Bronchial epithelial cell (primary cell): ENCODE data around the gene CACNA1H. TPM values are rescaled to one million over a fixed set of nuclear protein-coding genes. Genes with fewer than 3 reads are reported as not detected.

Experiments
- DNase-seq: peaks from one replicate; pipeline ENCODE4 v3.0.0-alpha.2; 2010; ENCODE audit warnings: low read depth
- FAIRE-seq: peaks from 2 replicates; lab custom pipeline; 2011; peaks lifted over from hg19 to GRCh38; lab: Jason Lieb, UNC
- H3K27me3 ChIP-seq: 2 replicates; pipeline ENCODE4 v1.5.1; 2011; ENCODE audit warnings: low read length; ENCODE audit not compliant: control insufficient read depth, insufficient read depth
- H3K36me3 ChIP-seq: 2 replicates; pipeline ENCODE4 v1.5.1; 2011; ENCODE audit warnings: low read length; ENCODE audit not compliant: control insufficient read depth, insufficient read depth
- H3K4me3 ChIP-seq: 2 replicates; pipeline ENCODE4 v1.5.1; 2011; ENCODE audit warnings: mild to moderate bottlenecking, low read depth, low read length, control low read depth
- total RNA-seq: library from RNA; depleted of rRNA; stranded (reverse); fragments of >200 nt; gene quantifications from 2 replicates; pipeline ENCODE4 v1.2.1, GENCODE V29; 2014
- TF ChIP-seq, protein P1 (sequence below): IDR thresholded peaks from 2 replicates; pipeline ENCODE4 v1.5.1; 2011; ENCODE audit warnings: mild to moderate bottlenecking, moderate library complexity, low read length, control low read depth, inconsistent platforms; ENCODE audit not compliant: insufficient read depth, severe bottlenecking

Gene CACNA1H
- total RNA-seq, 1 donor from 2014 or later: not detected

DNA sequence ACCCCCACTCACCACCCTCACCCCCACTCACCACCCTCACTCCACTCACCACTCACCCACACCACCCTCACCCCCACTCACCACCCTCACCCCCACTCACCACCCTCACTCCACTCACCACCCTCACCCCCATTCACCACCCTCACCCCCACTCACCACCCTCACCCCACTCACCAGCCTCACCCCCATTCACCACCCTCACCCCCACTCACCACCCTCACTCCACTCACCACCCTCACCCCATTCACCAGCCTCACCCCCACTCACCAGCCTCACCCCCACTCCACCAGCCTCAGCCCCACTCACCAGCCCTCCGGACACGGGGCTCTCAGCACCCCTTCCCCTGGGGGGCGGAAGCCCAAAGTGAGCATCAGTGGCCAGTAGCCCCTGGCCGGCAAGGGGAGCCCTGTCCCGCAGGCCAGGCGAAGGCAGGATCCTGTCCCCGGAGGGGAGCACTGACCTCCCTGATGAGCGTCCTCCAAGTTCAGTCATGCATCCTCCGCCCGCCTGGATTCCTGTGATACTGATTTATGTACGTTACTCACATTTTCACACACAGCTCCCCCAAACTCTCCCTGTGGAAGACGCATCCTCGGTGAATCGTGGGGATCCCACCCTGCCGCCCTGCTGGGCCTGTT is 38.9 kb upstream of the CACNA1H start:
- Histone ChIP-seq H3K36me3 (no peaks in the 10 kb centered on the region), H3K4me3 (no peak overlapping the region), H3K27me3 (no peaks in the 10 kb centered on the region)
- DNase-seq (no peak), FAIRE-seq (no peak)
- TF ChIP-seq, protein P1, sequence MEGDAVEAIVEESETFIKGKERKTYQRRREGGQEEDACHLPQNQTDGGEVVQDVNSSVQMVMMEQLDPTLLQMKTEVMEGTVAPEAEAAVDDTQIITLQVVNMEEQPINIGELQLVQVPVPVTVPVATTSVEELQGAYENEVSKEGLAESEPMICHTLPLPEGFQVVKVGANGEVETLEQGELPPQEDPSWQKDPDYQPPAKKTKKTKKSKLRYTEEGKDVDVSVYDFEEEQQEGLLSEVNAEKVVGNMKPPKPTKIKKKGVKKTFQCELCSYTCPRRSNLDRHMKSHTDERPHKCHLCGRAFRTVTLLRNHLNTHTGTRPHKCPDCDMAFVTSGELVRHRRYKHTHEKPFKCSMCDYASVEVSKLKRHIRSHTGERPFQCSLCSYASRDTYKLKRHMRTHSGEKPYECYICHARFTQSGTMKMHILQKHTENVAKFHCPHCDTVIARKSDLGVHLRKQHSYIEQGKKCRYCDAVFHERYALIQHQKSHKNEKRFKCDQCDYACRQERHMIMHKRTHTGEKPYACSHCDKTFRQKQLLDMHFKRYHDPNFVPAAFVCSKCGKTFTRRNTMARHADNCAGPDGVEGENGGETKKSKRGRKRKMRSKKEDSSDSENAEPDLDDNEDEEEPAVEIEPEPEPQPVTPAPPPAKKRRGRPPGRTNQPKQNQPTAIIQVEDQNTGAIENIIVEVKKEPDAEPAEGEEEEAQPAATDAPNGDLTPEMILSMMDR: no peak

DNA sequence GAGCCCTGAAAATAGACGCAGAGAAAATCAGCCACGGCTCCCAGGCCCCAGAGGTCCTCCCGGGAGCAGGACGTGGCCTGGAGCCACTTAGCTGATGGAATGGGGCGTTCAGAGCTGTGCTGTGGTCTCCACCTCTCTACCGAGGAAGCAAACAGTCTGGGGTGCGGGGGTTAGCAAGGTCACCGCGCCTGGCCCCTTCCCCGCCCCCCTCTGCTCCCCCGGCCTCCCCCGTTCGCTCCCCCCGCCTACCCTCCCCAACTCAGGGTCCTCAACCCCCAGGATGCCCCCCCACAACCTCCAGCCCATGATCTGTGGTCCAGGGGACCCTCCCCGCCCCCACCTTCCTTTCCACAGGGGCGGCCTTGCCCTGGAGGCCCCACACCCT is 36.2 kb upstream of the CACNA1H start:
- Histone ChIP-seq H3K36me3 (no peaks in the 10 kb centered on the region), H3K4me3 (no peak overlapping the region), H3K27me3 (no peaks in the 10 kb centered on the region)
- TF ChIP-seq, protein P1: no peak
- no peak for FAIRE-seq
- no peak for DNase-seq

DNA sequence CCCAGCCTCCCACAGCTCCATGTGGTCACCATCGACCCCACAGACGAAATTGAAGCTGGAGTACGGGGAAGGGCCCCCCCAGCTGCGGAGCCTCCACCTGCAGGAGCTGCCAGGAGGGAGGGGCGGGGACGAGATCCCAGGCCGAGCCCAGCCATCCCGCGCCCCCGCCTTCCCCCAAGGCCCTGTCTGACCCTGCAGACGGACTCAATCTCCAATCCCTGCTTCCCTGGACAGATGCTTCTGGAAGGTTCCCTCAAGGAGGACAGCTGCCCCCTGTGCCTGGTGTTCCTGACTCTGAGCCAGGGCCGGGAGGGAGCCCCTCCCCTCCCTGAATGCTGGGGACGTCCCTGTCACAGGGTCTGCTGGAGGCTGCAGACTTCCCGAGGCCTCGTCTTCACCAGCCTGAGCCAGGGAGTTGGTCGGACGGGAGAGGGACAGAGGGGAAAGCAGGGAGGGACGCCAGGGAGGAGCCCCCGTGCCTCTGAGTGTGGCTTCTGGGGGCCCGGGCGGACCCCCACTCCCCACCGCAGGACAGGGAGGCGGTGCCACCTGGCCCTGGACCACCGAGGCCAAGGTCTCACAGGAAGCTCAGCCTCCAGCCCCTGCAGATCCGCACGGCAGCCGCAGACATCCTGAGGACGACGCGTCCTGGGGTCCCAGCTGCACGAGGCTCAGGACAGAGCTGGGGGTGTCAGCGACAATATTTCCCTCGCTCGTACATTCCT is 35.6 kb upstream of the CACNA1H start:
- TF ChIP-seq, protein P1: no peak
- H3K36me3 ChIP-seq: no peaks in the 10 kb centered on the region
- FAIRE-seq (no peak), DNase-seq (no peak)
- no peak overlapping the region for H3K4me3 ChIP-seq
- no peaks in the 10 kb centered on the region for H3K27me3 ChIP-seq

DNA sequence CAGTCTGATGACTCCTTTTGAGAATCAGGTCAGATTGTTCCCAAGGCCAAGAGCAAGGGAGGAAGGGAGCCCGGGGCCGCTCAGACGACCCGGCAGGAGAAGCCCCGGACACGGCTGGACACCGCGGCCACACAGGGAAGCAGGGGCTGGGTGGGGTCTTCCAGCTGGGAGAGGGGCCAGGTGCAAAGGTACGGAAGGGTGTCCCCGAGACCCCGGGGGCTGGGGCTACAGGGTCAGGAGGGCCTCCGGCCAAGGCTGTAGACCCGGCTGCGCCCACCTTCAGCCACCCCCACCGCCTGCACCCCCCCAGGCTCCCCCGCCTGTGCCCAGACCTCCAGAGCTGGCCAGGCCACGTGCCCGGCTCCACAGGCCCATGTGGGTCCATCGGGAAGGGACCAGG is 35.0 kb upstream of the CACNA1H start:
- TF ChIP-seq, protein P1: no peak
- FAIRE-seq: no peak
- no peaks in the 10 kb centered on the region for H3K27me3 ChIP-seq

DNA sequence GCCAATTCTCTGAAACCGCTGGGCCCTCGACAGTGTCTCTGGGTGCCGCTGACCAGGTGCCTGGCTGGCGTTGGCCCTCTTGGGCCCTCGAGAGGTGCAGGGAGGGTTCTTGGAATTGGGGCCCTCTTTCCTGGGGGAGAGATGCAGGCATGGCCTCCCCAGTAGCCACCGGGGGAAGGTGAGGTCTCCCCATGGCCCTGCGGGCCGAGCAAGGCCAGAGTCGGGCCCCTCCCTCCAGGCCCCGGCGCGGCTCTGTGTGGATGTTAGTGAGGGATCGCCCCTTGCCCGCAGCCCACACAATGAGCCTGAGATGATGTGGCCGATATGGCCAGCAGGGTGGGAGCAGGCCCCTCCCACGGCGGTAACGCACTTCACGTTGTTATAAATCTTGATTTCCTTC is 33.8 kb upstream of the CACNA1H start:
- no peak for FAIRE-seq

More for the DNA sequence above, 35.0 kb upstream of the CACNA1H start:
- Histone ChIP-seq H3K36me3 (no peaks in the 10 kb centered on the region), H3K4me3 (no peak overlapping the region)
- no peak for DNase-seq

More for the DNA sequence above, 33.8 kb upstream of the CACNA1H start:
- DNase-seq: no peak
- TF ChIP-seq, protein P1: no peak
- no peak overlapping the region for H3K4me3 ChIP-seq
- no peaks in the 10 kb centered on the region for H3K36me3 ChIP-seq
- H3K27me3 ChIP-seq: no peaks in the 10 kb centered on the region
